GM19455 (cell line): Measurements from ENCODE around the gene GABRR2.
"Not testable (repeated sequence)": the region's sequence is repeated elsewhere in the genome, so short reads cannot be mapped to it uniquely, and the experiment has no call there.

Experiments
- ATAC-seq: cut with Tn5 transposase; IDR thresholded peaks from one replicate; pipeline ENCODE4 v1.9.1; 2021; ENCODE audit not compliant: unreplicated experiment

The GABRR2 gene

DNA sequence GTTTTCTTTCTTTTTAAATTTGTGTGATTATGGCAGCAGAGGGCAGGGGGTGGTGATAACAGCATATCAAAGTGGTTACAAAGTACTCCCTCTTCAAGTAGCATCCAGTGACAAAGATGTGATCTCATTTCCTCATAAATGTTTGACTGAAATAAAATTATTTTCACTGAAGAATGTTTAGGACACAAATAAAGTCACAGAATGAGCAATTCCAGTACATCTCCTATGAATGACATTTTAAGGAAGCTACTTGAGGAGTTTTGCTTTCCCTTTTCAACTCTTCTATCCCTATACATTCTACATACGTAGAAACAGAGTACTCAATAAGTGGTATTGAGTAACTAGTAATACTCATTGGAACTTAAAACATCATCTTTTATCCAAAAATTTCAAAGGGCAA is 13.9 kb upstream of the GABRR2 start:
- ATAC-seq, result no peak

DNA sequence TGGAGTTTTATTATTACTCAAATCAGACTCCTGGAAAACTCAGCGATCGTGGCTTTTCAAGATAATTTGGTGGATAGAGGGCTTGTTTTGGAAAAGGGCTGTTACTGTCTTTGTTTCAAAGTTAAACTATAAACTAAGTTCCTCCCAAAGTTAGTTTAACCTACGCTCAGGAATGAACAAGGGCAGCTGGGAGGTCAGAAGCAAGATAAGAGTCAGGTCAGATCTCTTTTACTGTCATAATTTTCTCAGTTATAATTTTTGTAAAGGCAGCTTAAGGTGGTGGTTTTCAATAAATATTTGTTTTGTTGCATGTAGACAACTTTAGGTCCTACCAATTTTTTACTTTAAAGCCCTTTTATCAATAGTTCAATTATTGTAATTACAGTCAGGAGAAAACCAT is 9.2 kb upstream of the GABRR2 start:
- ATAC-seq, result no peak

DNA sequence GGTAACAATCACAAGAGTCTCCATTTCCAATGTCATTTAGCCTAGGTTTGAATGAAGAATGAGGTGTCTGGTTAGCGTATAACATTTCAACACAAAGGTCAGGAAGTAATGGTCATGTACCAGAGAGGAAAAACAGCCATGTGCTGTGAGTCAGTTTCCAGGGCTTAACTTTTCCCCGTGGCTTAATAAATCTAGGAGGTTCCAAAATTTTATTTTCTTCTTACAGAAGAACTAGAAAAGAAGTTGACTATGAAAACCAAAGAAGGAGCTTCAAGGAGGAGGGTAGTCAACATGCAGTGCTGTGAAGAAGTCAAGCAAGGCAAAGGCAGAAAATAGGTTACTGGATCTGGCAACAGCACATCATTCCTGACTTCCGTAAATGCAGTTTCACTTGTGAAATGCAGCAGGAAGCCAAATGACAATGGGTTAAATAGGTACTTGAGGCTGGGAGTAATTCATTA is 8.4 kb upstream of the GABRR2 start:
- no peak for ATAC-seq

DNA sequence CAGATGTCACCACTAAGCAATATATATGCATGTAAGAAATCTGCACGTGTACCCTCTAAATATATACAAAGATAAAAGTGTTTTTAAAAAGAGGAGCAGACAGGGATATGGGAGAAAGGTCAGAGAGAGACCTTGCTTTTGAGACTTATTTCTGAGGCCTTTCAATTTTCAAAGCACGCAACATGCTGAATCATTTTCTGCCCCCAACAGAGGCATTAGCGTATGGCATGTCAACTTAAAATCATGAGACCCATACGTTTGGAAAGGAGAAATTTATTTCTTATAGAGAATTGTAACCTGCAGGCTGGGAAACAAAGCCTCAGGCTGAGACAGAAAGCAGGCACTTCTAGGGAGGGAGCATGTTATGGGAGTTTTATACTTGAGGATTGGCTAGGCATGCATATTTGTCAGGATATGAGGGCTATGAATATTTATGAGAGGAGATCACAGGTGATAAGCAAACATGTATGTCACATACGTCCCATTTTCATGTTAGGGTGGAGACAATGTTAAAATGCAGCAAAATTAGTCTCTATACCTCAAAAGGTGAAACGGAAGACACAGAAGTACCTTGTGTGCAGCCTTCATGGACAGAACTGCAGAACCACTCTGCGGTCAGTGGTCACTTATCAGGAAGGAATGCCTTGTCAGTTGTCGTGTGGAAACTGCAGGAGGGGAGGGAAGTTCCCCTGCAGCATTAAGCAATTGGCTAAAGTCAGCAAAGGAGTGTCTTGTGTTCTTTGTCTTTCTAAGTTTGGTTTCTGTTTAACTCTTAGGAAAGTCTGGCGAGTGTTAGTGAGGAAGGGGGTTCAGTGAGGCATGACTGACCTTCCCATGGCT is 6.3 kb upstream of the GABRR2 start:
- ATAC-seq, result no peak

DNA sequence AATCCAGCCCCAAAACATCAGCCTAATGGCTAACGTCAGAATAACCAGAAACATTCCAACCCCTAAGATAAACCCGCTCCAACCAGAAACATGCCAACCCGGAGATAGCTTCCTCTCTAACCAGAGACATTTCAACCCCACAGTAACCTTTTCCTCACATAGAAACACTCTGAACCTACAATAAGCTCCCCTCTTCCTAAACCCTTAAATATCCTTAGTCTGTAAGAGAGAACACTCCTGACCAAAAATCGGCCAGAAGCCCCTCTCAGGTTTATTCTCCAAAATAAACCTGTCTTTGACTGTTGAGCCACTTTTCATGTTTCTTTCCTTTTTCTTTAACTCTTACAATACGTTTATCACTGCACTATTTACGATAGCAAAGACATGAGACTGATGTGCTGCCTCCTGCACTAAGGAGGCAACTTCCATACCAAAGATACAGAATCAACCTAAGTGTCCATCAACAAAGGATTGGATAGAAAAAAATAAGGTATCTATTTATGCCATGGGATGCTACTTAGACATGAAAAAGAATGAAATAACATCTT is 5.0 kb upstream of the GABRR2 start:
- no peak for ATAC-seq

DNA sequence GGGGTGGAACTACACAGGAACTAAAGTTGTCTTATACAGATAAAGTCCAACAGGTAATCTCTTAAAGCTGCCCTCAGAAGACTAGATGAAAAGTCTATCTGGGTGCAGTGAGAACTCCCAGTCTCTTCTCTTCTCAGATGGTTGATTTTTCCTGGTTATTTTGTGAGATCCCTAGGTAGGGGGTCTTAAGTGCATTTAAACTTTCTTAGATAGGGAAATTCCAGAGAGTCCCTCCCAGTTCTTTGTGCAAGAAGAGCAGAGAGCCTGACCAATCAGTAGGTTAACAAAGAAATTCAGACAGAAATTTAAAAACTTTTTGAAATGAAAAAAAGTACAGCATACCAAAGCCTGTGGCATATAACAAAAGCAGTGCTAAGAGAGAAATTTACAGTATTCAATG is 2.0 kb upstream of the GABRR2 start:
- ATAC-seq, result no peak

DNA sequence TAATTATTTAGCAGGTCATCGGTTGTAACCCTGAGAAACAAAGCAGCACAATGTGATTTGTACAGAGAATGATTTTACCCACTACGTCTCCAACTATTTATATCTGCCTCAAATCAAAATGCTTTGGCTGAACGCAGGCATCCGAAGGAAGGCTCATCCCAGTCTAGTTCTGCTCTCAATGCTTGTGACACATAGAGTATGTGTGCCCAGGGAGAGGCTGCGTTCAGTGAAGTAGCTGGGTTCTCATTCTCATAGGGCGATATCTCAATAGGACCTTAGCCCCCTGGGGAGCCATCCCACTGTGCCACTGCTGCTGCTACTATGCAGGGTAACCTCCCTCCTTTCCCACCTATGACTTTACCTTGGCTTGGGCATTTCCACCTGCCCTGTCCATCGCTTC is 407 bp downstream of the GABRR2 start:
- ATAC-seq, result no peak

DNA sequence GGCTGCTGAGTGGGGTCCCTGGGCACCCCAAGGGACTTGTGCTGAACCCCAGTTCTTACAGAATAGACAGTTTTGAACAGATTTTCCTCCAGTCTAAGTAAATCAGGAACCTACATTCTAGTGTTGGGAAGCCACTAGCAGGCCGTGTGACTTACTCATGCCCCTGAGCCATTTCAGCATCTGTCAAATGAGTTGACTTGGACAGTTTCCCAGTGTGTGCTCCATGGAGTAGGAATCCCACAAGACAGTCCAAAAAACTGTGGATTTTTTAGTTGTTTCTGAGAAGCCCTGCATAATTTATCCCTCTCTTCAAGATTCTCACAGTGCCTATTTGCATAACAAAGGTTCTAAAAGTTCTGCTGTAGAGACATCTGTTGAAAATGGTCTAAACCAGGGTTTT is 2.1 kb downstream of the GABRR2 start:
- no peak for ATAC-seq

DNA sequence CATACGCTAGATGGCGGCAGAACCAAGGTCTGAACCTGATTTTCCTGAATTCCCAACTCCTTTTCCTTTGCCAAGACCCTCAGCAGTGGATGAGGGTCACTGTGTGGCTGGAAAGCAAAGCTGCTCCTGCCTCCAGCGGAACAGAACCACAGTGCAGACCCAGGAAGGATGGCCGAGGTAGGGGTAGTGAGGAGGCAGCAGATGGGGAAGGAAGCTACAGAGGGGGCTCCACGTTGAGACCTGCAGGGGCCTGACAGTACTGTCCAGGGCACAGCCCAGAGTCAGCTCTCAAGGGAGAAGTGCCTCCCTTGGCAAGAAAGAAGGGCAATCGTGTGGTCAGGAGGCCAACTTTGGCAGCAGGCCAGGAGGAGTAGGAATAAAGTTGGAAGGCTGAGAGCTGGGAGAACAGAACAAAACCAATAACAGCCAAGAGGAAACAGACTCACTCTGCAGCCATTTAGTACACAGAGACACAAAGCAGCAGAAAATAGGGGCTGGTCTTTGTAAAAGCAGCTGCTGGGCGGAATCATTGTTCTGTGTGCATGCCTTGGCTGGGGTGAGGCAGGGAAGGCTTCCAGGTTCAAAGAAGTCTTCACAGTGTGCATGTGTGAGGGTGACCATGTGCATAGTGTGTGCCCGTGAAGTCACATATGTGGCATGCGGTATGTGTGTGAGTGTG is 3.1 kb downstream of the GABRR2 start:
- no peak for ATAC-seq

DNA sequence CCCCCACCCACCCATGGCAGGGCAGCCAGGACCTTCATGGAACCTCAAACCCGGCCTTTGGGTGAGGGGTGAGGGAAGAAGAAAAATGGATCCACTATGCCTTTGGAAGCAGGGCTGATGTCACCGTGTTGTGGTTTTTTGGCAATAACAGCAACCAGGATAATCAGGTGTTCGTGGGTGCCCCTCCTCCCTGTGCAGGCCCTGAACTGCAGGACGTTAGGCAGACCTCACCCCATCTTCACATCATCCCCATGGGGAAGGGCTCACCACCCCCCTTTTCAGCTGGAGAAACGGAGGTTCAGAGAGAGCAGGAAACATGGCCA is 3.6 kb downstream of the GABRR2 start:
- no peak for ATAC-seq

DNA sequence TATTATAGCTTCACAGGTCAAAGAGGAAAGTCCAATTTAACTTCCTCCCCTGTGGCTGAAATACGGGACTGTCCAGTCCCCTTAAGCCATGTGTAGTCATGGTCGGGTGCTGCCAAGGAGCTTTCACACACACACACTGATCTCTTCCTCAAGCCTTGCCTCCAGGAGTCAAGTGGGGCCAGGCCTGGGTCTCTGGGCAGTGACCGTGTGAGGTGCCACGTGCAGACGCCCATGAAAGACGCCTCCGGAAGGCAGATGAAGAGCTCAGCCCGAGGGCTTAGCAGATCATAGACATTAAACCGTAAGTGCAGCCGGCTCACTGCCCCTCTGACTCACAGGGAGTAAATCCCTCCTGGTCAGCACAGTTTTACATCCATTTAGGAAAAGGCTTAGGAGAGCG is 4.2 kb downstream of the GABRR2 start:
- no peak for ATAC-seq

DNA sequence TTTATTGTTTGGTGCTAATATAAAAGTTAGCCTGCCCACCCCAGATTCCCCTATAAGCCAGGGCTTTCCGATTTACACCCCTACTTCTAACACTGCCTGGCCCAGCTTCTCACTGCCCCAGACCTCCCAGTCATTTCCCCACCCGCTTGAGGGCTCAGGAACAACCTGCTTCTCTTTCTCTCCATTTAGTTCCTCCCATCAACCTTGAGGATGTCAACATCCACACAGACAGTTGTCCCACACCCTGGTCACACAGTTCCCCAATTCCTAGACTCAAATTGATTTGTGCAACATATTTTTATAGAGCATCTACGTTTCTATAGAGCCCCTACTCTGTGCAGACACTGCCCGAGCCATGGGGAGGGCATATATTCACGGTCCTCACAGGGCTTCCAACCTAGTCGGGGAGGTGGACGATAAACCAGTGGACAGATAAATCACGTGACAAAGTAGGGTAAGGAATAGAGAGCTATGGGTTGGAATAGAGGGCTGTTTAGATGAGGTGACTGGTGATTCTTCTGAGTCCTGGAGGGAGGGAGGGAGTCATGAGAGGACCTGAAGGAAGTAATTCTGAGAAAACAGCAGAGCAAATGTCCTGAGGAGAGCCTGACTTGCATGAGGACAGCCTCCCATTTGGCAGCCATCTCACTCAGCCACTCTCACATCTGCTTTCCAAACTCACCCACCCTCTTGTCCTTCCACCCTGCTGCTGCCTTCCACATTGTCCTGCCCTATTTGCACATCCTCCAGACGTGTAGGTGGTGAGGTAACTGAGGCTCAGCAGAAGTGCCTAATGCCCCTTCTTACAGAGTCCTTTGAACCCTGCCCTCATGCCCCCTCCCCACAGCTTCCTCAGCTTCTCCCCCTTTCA is 6.3 kb downstream of the GABRR2 start:
- no peak for ATAC-seq

DNA sequence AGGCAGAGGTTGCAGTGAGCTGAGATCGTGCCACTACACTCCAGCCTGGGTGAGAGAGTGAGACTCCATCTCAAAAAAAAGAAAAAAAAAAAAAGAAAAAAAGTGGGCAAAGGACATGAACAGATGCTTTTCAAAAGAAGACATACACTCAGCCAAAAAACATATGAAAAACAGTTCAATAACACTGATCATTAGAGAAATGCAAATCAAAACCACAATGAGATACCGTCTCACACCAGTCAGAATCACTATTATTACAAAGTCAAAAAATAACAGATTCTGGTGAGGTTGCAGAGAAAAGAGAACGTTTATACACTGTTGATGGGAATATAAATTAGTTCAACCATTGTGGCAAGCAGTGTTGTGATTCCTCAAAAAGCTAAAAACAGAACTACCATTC is 10.6 kb downstream of the GABRR2 start:
- not testable (repeated sequence) for ATAC-seq

DNA sequence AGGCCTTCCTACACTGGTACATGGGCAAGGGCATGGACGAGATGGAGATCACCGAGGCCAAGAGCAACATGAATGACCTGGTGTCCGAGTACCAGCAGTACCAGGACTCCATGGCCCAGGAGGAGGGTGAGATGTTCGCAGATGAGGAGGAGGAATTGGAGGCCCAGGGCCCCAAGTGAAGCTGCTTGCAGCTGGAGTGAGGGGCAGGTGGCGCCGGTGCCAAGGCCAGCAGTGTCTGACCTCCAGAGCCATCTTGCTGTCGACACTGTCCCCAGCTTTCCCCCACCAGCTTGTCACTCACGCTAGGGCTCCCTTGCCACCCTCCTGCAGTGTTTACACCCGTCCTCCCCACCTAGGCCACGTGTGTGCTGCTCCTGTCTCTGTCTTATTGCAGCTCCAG is 12.2 kb downstream of the GABRR2 start:
- ATAC-seq, result no peak

DNA sequence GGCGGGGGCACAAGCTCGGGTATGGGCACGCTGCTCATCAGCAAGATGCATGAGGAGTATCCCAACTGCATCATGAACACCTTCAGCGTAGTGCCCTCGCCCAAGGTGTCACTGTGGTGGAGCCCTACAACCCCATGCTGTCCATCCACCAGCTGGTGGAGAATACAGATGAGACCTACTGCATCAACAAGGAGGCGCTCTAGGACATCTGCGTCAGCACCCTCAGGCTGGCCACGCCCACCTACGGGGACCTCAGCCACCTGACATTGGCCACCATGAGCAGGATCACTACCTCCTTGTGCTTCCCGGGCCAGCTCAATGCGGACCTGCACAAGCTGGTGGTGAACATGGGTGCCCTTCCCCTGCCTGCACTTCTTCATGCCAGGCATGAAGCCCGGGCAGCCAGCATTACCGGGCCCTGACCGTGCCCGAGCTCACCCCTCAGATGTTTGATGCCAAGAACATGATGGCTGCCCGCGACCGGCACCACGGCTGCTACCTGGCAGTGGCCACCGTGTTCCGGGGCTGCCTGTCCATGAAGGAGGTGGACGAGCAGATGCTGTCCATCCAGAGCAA is 12.8 kb downstream of the GABRR2 start:
- ATAC-seq, result no peak

DNA sequence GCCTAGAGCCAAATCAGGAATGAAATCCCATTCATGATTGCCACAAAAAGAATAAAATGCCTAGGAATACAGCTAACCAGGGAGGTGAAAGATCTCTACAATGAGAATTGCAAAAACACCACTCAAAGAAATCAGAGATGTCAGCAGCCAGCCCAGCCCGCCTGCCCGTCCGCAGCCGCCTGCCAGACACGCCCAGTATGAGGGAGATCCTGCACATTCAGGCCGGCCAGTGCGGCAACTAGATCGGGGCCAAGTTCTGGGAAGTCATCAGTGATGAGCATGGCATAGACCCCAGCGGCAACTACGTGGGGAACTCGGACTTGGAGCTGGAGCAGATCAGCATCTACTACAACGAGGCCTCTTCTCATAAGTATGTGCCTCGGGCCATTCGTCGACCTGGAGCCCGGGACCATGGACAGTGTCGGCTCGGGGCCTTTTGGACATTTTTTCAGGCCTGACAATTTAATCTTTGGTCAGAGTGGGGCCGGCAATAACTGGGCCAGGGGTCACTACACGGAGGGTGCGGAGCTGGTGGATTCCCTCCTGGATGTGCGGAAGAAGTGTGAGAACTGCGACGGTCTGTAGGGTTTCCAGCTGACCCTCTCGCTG is 13.4 kb downstream of the GABRR2 start:
- no peak for ATAC-seq

DNA sequence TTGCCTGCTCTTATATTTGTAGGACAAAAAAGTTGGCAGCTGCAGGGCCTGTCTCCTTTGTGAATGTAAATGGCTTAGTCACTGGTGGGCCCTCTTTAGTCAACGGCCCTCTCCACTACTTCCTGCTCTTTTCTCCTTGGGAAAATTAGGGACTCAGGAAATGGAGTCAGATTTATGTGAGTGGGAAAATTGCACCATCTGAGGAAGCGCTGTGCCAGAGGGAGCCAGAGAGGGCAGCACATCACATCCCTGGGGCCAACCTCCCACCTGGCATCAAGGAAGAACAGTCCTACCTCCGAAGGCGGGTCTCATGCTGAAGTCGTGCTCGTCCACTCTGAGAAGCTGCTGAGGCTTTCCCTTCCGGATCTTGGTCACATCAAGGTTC is 15.6 kb downstream of the GABRR2 start:
- ATAC-seq, result no peak

DNA sequence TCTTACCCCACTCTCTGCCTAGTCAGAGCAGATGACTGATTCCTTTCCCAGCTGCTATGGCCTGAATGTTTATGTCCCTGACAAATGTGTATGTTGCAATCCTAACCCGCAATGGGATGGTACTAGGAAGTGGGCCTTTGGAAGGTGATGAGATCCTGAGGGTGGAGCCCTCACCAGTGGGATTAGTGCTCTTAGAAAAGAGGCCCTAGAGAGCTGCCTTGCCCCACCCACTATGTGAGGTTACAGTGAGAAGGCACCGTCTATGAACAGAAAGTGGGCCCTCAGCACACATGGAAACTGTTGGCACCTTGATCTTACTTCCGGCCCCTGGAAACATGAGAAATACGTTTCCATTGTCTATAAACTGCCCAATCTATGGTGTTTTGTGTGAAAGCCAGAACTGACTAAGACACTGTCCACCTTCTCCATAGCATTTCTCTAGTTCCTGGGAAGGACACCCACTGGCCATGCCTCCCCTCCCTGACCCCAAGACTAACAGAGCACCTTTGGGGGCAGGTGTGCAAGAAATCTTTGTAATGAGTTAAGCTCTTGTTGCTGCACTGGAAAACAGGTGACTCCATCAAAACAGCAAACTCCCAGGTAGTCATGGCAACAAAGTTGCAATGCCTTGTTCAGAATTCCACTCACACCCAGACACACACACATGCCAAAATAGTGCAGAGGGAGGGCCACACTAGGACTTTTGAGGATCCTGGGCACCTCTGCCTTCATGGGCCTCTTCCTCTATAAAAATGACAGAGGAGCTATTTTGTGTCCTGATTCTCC is 16.2 kb downstream of the GABRR2 start:
- no peak for ATAC-seq

DNA sequence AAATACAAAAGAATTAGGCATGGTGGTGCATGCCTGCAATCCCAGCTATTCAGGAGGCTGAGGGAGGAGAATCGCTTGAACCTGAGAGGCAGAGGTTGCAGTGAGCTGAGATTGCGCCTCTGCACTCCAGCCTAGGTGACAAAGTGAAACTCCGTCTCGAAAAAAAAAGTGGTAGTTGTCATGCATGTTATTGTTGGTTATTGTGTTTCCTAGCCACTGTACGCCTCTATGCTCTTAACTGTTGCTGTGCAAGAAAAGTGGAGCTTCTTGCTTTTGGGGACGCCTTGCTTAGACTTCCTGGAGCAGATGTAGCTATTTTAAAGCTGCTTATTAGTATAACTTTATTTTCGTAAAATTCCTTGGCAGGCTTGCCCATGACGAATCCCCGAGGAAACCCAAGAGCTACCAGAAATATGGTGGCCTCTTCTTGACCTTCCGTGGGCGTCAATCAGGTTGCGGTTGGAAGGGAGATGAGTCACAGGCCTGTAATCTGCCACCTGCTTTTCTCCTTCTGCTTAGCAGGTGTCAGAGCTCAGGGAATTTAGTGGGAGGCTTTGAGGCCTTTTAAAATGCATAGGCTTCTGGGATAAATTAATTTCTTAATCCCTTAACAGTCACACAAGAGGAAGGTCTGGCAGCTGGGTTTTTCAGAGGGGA is 17.3 kb downstream of the GABRR2 start:
- peak; percentile 95 for ATAC-seq
